PC-3 (cell line): ENCODE data around the gene RPL10A.
"Not testable (repeated sequence)": the region's sequence is repeated elsewhere in the genome, so short reads cannot be mapped to it uniquely, and the experiment has no call there.

ENCODE experiments used
- EZH2 ChIP-seq: fragments of 300-600 bp; sonication (generic); IDR thresholded peaks from one replicate; pipeline ENCODE4 v1.6.1; 2017; ENCODE audit warnings: antibody characterized with exemption, mild to moderate bottlenecking, low read length; ENCODE audit not compliant: unreplicated experiment
- TF ChIP-seq, protein P1 (sequence below): fragments of 300-600 bp; sonication (generic); conservative IDR thresholded peaks from 2 replicates; pipeline ENCODE4 v1.5.1; 2017; ENCODE audit warnings: antibody characterized with exemption, low read depth, mild to moderate bottlenecking, low read length

DNA sequence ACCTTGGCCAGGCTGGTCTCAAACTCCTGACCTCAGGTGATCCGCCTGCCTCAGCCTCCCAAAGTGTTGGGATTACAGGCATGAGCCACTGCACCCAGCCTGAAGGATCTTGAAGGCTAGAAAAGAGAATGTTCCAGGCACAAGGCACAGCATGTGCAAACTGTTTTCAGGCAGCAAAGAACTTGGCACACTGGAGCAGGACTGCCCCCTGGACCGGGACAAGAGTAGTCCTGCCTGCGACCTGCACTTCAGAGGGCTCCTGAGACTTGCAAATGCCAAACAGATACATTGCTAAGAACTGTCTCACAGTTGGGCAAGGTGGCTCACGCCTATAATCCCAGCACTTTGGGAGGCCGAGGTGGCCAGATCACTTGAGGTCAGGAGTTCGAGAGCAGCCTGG is 47.7 kb downstream of the RPL10A start:
- TF ChIP-seq, protein P1, sequence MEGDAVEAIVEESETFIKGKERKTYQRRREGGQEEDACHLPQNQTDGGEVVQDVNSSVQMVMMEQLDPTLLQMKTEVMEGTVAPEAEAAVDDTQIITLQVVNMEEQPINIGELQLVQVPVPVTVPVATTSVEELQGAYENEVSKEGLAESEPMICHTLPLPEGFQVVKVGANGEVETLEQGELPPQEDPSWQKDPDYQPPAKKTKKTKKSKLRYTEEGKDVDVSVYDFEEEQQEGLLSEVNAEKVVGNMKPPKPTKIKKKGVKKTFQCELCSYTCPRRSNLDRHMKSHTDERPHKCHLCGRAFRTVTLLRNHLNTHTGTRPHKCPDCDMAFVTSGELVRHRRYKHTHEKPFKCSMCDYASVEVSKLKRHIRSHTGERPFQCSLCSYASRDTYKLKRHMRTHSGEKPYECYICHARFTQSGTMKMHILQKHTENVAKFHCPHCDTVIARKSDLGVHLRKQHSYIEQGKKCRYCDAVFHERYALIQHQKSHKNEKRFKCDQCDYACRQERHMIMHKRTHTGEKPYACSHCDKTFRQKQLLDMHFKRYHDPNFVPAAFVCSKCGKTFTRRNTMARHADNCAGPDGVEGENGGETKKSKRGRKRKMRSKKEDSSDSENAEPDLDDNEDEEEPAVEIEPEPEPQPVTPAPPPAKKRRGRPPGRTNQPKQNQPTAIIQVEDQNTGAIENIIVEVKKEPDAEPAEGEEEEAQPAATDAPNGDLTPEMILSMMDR, result not testable (repeated sequence)
- not testable (repeated sequence) for TF ChIP-seq EZH2
